Stomach (tissue), 4 donors: ENCODE data around the gene COQ3.

Experiments
- EP300 ChIP-seq: sonication (generic); formaldehyde crosslinking; IDR thresholded peaks from one replicate; pipeline ENCODE4 v1.6.1; 2017; ENCODE audit warnings: antibody characterized with exemption
- POLR2AphosphoS5 ChIP-seq, 3 donors: sonication (generic); formaldehyde crosslinking; IDR thresholded peaks; one replicate each; pipeline ENCODE4 v1.6.1; 2016; ENCODE audit warnings: antibody characterized with exemption in 3 of 3
- TF ChIP-seq, protein P1 (sequence below), 7 experiments: fragments of 450-650 bp in 4 of 7; fragments of 200-600 bp in 3 of 7; sonication (generic) in 3 of 7; IDR thresholded peaks; one replicate each; pipeline ENCODE4 v1.5.1; 2016 to 2019; ENCODE audit warnings: antibody characterized with exemption in 7 of 7, control low read depth in 2 of 7, mild to moderate bottlenecking in 1 of 7

DNA sequence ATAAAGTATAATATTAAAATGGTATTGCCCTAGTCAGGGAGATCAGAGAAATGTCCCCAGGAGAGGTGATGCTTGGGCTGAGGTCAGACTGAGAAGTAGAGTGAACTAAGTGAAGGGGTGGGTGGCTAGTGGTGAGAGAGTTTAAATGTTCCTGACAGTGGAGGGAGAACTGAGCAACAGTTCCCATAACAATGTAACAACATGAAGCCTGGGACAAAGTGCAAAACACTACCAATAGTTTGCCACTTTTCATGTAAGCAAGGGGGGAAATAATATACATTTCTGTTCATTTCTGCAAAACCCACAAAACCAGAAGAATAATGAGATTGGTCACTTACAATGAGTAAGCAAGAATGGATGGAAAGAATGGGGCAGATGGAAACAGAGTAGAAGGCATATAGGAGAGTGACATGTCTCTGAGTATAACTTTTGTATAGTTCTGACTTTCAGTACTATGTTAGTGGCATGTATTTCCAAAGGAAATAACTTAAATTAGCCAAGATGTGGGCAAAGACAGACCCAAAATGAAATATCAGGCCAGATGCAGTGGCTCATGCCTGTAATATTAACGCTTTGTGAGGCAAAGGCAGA lies 31.2 kb downstream of the COQ3 start:
- TF ChIP-seq, protein P1, sequence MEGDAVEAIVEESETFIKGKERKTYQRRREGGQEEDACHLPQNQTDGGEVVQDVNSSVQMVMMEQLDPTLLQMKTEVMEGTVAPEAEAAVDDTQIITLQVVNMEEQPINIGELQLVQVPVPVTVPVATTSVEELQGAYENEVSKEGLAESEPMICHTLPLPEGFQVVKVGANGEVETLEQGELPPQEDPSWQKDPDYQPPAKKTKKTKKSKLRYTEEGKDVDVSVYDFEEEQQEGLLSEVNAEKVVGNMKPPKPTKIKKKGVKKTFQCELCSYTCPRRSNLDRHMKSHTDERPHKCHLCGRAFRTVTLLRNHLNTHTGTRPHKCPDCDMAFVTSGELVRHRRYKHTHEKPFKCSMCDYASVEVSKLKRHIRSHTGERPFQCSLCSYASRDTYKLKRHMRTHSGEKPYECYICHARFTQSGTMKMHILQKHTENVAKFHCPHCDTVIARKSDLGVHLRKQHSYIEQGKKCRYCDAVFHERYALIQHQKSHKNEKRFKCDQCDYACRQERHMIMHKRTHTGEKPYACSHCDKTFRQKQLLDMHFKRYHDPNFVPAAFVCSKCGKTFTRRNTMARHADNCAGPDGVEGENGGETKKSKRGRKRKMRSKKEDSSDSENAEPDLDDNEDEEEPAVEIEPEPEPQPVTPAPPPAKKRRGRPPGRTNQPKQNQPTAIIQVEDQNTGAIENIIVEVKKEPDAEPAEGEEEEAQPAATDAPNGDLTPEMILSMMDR (IDR thresholded peaks at IDR 0.05): no peak
- TF ChIP-seq EP300 (no peak), POLR2AphosphoS5 (IDR thresholded peaks at IDR 0.05) (no peak)
